HG02870 (cell line): ENCODE data around the gene FGD4.
A peak's percentile ranks its signal among the peaks of the same experiment; 100 is the strongest.
"Not testable (repeated sequence)": the region's sequence is repeated elsewhere in the genome, so short reads cannot be mapped to it uniquely, and the experiment has no call there.

Experiments
- ATAC-seq: cut with Tn5 transposase; IDR thresholded peaks from one replicate; pipeline ENCODE4 v1.9.1; 2021; ENCODE audit warnings: mild to moderate bottlenecking, moderate library complexity; ENCODE audit not compliant: unreplicated experiment

The FGD4 gene

DNA sequence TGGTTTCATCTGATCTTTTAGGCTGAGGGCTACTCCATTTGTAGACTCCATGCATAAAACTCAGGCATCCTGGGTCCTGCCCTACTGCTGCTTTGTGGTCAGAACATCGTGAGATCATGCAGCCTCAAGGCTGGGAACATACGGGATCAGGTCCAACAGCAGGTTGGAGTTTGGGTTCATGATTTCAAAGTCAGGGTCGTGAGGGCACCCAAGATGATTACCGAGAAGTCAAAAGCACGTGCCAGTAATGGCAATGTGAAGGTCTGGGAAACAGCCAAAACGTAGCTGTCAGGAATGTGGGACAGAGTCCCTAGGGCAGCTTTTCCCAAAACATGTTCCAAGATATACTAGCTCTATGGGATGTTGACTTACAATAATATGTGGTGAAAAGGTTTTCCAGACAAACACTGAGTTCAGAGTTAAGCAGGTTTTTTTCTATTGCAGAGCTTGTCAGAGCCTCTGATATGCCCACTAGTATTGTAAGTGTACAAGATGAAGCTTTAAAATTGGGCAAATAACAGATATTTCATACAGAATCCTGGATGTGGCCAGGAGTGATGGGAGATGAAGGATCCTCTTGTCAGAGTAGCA lies 149.4 kb downstream of the FGD4 start:
- no peak for ATAC-seq

- no peak for ATAC-seq
Observed at GRCh38 chr12:32549675-32550079, 150.3 kb downstream of the FGD4 start.

DNA sequence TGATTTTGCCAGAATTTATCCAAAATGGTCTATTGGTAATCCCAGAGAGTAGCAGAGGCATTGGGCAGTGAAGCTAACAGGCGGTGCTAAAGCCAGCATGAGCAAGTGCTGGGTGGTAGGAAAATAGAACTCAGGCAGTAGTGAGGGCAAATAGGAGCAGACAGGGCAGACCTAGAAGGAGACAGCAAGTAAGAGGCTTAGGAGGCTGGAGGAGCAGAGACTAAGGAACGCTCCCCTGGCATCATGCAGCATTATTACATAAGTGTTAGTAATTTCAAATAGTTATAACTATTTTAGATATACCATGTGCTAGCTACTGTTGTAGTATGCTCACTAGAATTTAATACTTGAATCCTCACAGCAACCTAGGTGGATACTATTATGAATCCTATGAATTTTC lies 151.7 kb downstream of the FGD4 start:
- ATAC-seq: no peak

DNA sequence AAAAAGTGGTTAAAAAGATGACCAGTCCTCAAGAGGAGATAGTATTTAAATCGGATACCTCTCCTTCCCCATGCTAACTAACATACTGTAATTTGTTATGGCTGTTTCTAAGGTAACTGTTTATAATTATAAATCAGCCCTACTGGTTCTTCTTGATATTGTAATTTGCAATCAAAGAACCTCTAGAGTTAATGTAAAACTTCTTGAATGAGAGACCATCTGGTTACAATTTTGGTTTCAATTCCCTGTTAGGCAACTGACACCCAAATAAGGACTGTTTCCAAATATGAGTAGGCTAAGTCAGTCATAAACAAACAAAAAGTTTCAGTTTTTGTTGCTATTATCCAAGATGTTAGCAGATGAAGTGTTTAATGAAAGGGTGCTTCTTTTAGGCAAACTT lies 159.5 kb downstream of the FGD4 start:
- ATAC-seq: peak; percentile 99

DNA sequence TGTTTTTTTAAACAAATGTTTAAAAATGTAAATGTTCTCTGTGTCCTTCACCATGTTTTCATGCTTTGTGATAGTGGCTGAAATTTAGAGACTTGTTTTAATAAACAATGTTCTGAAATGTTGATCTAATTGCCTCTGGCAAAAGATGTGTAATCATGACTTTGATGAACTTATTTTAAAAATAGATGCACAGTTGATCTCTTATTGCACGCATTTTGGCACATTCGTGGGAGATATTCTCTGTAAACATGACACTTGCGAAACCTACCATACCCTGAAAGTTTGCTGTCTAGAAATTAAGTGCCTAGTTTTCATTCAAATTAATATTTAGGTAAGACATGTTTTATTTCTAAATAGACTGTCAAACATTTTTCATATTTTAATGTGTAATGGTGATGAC lies 160.1 kb downstream of the FGD4 start:
- no peak for ATAC-seq

GRCh38 chr12:32560520-32560919 lies 161.2 kb downstream of the FGD4 start:
- no peak for ATAC-seq

GRCh38 chr12:32561931-32562341 lies 162.6 kb downstream of the FGD4 start:
- no peak for ATAC-seq

GRCh38 chr12:32562413-32562812 lies 163.1 kb downstream of the FGD4 start:
- ATAC-seq: not testable (repeated sequence)

- no peak for ATAC-seq
Observed at GRCh38 chr12:32566663-32567295, 167.4 kb downstream of the FGD4 start.

DNA sequence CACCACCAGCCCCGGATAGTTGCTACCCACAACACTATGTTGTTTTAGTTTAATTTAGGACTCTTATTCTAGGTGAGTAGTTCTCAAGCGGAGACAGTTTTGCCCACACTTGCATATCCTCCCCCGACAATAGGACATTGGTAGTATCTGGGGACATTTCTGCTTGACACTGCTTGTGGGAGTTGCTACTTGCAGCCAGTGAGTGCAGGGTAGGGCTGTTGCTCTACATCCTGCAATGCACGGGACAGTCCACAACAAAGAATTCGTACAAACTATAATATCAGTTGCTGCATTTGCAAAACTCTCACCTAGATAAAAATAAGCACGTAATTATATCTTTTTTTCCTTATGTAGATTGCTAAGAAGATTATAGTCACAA lies 167.9 kb downstream of the FGD4 start:
- no peak for ATAC-seq

- ATAC-seq: no peak
Observed at GRCh38 chr12:32568228-32568627, 168.9 kb downstream of the FGD4 start.

- ATAC-seq: no peak
Observed at GRCh38 chr12:32569259-32569658, 169.9 kb downstream of the FGD4 start.

GRCh38 chr12:32574585-32574984 lies 175.2 kb downstream of the FGD4 start:
- ATAC-seq: no peak

DNA sequence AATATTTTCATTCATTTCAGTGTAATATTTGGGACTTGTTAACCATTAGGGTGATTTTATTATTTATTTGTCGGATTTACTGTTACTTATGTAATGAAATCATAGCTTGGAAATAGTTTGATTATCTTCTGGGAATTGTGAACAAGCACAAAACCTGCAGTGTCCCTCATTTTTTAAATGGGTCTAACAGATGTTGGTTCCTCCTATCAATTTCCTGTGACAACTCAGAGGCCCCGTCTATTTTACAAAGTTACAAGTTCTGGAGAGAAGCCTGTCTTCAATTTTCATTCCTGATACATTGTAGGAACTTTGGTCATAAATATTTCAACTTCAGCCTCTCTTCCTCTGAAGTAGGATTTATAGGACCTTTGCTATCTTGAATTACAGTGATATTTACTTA lies 178.0 kb downstream of the FGD4 start:
- no peak for ATAC-seq

DNA sequence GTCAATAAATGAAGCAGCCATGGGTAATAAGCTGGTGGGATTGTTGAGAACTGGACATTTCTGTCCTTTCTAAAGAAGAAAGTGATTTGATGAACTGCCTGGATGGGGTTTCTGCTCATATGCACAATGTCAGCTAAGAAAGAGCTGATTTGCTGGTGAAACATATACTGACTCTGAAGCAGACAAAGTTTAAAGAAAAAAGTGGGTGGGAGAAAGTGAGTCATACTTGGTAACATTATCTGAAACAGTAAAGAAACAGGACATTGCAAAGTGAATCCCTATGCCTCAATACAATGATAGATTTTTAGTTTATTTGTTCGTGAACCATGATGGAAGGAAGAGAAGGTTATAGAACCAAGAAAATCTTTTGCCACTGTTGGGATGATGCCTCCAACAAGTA lies 184.2 kb downstream of the FGD4 start:
- ATAC-seq: no peak

GRCh38 chr12:32585680-32586079 lies 186.3 kb downstream of the FGD4 start:
- ATAC-seq: no peak

GRCh38 chr12:32586390-32586789 lies 187.0 kb downstream of the FGD4 start:
- ATAC-seq: no peak

GRCh38 chr12:32587581-32588495 lies 188.5 kb downstream of the FGD4 start:
- no peak for ATAC-seq

DNA sequence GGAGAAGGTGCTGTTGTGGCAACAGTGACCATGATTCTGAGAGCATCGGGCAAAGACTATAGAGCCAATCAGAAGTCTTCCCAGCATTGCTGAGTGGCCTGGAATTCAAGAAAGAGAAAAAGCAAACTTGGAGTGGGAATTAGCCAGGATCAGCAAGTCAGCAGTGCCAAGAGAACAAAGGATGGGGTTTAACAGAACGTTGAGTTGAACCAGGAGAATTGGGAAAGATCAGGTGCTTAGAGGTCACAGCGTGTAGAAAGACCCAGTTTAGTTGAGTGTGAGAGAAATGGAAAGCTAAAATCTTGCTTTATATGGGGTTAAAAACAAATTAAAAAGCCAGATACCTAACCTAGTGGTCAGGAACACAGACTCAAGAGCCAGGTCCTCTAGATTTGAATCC lies 189.2 kb downstream of the FGD4 start:
- ATAC-seq: no peak

DNA sequence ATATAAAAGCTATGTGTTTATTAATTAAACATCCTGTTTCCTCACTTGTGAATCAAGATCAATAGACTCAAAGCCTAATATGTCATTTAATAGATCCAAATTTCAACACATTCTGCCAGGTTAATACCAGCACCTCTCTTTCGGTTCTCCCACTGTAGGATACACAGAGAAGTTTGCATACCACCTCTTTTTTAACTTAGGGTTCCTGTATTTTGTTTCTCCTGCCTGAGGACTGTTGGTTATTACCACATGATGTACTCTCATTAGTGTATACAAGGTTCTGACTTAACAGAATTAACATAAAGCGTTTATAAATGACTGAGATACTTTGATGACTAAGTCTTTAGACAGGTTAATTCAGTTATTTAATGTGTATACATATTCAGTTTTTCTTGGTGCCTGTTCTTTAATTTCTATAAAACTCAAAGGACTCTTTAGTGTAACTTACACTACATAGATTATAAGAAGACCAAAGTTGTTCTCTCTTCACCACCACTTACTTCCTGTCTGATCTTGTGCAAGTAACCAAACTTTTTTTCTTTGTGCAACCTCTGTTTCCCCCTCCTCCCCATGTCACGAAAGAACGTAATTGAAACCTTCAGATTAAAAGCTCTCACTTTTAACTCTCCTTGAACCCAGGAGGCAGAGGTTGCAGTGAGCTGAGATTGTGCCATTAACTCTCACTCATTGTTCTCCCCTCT lies 190.0 kb downstream of the FGD4 start:
- peak; percentile 76 for ATAC-seq

- ATAC-seq: no peak
Observed at GRCh38 chr12:32595251-32595650, 195.9 kb downstream of the FGD4 start.
